SU-DHL-6 (cell line): ENCODE data around the gene TMEM92.

Source experiments
- H2AFZ ChIP-seq: fragments of 200-600 bp; sonication (generic); 2 replicates; pipeline ENCODE4 v1.6.1; 2014; ENCODE audit warnings: low read depth, mild to moderate bottlenecking, moderate library complexity, mixed read lengths, antibody characterized with exemption, low read length; ENCODE audit not compliant: severe bottlenecking
- H3F3A ChIP-seq: fragments of 200-600 bp; shearing (Covaris generic); 2 replicates; pipeline ENCODE4 v1.6.0; 2016; ENCODE audit warnings: antibody characterized with exemption, mild to moderate bottlenecking; ENCODE audit not compliant: insufficient read depth
- H3K27ac ChIP-seq: fragments of 200-600 bp; sonication (generic); 2 replicates; pipeline ENCODE4 v1.5.1; 2016; ENCODE audit warnings: low read depth, mild to moderate bottlenecking, low read length, moderate library complexity, mixed read lengths
- H3K27me3 ChIP-seq: fragments of 200-600 bp; sonication (generic), shearing (Covaris generic); 2 replicates; pipeline ENCODE4 v1.6.0; 2014; ENCODE audit warnings: mild to moderate bottlenecking, low read length
- H3K36me3 ChIP-seq: fragments of 200-600 bp; sonication (generic); 2 replicates; pipeline ENCODE4 v1.6.1; 2014; ENCODE audit warnings: mild to moderate bottlenecking, low read length, mixed read lengths
- H3K4me2 ChIP-seq: fragments of 300-600, 200-600 bp; shearing (Covaris generic), sonication (generic); 2 replicates; pipeline ENCODE4 v1.6.0; 2014; ENCODE audit warnings: low read length, low read depth, mild to moderate bottlenecking; ENCODE audit not compliant: poor library complexity, severe bottlenecking
- H3K4me3 ChIP-seq: fragments of 200-600 bp; sonication (generic); 2 replicates; pipeline ENCODE4 v1.5.1; 2014; ENCODE audit warnings: antibody characterized with exemption, low read length, mild to moderate bottlenecking, mixed read lengths; ENCODE audit not compliant: insufficient read depth, poor library complexity, severe bottlenecking
- H3K79me2 ChIP-seq: fragments of 200-600 bp; sonication (generic); 2 replicates; pipeline ENCODE4 v1.6.1; 2014; ENCODE audit warnings: mild to moderate bottlenecking, low read length, moderate library complexity; ENCODE audit not compliant: insufficient read depth
- H3K9ac ChIP-seq: fragments of 200-600 bp; sonication (generic); 2 replicates; pipeline ENCODE4 v1.7.0; 2014; ENCODE audit warnings: mild to moderate bottlenecking, low read length
- H3K9me2 ChIP-seq: fragments of 200-600 bp; sonication (generic); replicated peaks from 2 replicates; pipeline ENCODE4 v1.6.1; 2014; ENCODE audit warnings: low read length; ENCODE audit not compliant: insufficient read depth
- H3K9me3 ChIP-seq: fragments of 200-600 bp; sonication (generic); 2 replicates; pipeline ENCODE4 v1.6.1; 2014; ENCODE audit warnings: low read length, mixed read lengths; ENCODE audit not compliant: insufficient read depth
- H4K20me1 ChIP-seq: fragments of 200-600 bp; sonication (generic); 2 replicates; pipeline ENCODE4 v1.6.1; 2014; ENCODE audit warnings: low read depth, mild to moderate bottlenecking, antibody characterized with exemption, low read length, moderate library complexity, mixed read lengths
- EZH2phosphoT487 ChIP-seq: fragments of 200-600 bp; sonication (generic), shearing (Covaris generic); conservative IDR thresholded peaks from 2 replicates; pipeline ENCODE4 v1.6.1; 2018; ENCODE audit warnings: mild to moderate bottlenecking, antibody characterized with exemption, low read length, moderate library complexity, mixed read lengths
- TF ChIP-seq, protein P1 (sequence below): fragments of 200-600 bp; sonication (generic); IDR thresholded peaks from one replicate; pipeline ENCODE4 v1.5.1; 2017; ENCODE audit warnings: antibody characterized with exemption, mild to moderate bottlenecking, low read length, moderate library complexity; ENCODE audit not compliant: insufficient read depth, poor library complexity, severe bottlenecking

The TMEM92 gene

DNA sequence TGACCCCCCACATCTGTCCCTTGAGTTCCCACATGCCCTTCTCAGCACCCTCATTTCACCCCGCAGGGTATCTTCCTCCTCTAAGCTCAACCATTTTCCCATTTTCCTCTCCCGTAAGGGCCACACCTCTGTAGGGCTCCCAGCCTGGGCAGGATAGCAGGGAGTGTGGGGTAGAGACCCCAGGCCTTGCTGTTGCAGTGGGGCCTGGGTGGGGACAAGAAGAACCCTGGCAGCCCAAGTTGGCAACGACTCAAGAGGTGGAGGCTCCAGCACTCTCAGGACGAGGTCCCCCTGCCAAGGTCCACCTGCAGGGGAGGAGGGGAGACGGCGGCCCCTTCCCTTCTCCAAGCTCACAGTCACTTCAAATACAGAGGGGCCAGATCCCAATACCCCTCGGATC is 2.0 kb upstream of the TMEM92 start:
- no peak overlapping the region for H3K4me3 ChIP-seq
- TF ChIP-seq, protein P1, sequence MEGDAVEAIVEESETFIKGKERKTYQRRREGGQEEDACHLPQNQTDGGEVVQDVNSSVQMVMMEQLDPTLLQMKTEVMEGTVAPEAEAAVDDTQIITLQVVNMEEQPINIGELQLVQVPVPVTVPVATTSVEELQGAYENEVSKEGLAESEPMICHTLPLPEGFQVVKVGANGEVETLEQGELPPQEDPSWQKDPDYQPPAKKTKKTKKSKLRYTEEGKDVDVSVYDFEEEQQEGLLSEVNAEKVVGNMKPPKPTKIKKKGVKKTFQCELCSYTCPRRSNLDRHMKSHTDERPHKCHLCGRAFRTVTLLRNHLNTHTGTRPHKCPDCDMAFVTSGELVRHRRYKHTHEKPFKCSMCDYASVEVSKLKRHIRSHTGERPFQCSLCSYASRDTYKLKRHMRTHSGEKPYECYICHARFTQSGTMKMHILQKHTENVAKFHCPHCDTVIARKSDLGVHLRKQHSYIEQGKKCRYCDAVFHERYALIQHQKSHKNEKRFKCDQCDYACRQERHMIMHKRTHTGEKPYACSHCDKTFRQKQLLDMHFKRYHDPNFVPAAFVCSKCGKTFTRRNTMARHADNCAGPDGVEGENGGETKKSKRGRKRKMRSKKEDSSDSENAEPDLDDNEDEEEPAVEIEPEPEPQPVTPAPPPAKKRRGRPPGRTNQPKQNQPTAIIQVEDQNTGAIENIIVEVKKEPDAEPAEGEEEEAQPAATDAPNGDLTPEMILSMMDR, result no peak
- TF ChIP-seq EZH2phosphoT487, result no peak
- no peaks in the 10 kb centered on the region for H3K79me2 ChIP-seq
- no peaks in the 10 kb centered on the region for H3K36me3 ChIP-seq
- H3K9me2 ChIP-seq, result no peaks in the 10 kb centered on the region
- H4K20me1 ChIP-seq, result no peaks in the 10 kb centered on the region
- H3K9me3 ChIP-seq, result no peaks in the 10 kb centered on the region
- no peaks in the 10 kb centered on the region for H3K27me3 ChIP-seq
- no peak overlapping the region for H2AFZ ChIP-seq
- no peak overlapping the region for H3K4me2 ChIP-seq
- no peak overlapping the region for H3K27ac ChIP-seq
- H3K9ac ChIP-seq, result no peak overlapping the region
- no peaks in the 10 kb centered on the region for H3F3A ChIP-seq

DNA sequence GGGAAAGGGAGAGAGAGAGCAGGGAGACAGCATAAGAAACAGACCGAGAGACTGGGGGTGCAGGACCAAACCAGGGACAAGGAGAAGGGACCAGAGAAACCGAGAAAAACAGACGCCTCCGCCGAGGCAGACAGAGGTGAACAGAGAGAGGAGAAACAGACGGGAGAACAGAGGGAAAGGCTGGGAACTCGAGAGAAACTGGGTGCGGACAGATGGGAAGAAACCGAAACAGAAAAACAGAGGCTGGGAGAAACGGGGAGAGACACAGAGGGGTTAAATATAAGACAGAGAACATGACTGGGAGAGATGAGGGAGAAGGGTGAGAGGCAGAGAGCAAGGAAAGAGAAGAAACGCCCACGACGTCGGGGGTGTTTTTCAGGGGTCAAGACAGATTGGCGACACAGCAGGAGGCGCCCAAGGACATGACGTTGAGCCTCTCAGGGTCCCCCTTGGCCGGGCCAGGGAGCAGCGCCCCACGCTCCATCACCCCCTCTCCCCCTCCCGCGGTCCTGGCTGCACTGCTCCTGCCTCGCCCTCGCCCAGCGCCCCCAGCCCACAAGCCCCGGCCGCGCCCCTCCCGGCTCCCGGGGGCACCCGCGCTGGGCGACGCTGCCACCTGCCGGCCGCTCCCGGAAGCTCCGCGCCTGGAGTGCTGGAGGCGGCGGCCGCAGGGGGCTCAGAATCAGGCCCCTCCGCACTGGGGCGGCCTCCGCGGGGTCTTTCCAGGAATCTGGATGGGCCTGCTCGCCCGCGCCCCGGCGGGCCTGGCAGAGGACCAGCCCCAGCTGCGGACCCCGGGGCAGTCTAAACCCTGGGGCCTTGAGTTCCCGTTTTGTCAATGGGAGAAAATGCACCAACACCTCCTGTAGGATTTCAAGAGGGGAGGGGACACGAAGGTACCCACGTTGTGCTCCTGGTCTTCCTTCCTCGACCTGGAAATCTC is 1.3 kb upstream of the TMEM92 start:
- no peak overlapping the region for H3K4me3 ChIP-seq
- no peaks in the 10 kb centered on the region for H4K20me1 ChIP-seq
- H3K27ac ChIP-seq, result no peak overlapping the region
- peak overlapping the region; percentile 35 for H3K4me2 ChIP-seq
- TF ChIP-seq, protein P1, result peak; percentile 95
- no peak for TF ChIP-seq EZH2phosphoT487
- no peak overlapping the region for H2AFZ ChIP-seq
- no peak overlapping the region for H3K9ac ChIP-seq
- H3K79me2 ChIP-seq, result no peaks in the 10 kb centered on the region
- H3K27me3 ChIP-seq, result no peaks in the 10 kb centered on the region
- no peaks in the 10 kb centered on the region for H3F3A ChIP-seq
- no peaks in the 10 kb centered on the region for H3K9me2 ChIP-seq
- H3K36me3 ChIP-seq, result no peaks in the 10 kb centered on the region
- H3K9me3 ChIP-seq, result no peaks in the 10 kb centered on the region

DNA sequence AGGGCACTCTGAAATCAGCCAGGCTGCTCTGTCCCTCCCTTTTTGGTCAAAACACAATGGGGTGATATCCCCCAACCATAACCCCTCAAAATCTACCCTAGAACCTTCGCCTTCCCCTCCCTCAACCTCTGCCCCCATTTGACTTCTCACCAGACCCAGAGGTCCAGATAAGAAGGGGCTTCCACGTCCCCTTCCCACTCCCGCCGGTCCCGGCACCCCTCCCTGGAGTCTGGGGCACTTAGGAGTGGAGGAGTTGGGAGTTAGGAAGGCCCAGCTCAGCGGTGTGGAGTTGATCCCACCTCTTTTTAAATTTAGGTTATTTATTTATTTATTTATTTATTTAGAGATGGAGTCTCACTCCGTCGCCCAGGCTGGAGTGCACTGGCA is 619 bp upstream of the TMEM92 start:
- Histone ChIP-seq H3K9ac (no peak overlapping the region), H2AFZ (no peak overlapping the region)

More for the DNA sequence above, 619 bp upstream of the TMEM92 start:
- no peaks in the 10 kb centered on the region for H3K9me3 ChIP-seq
- no peak overlapping the region for H3K4me3 ChIP-seq
- H3K79me2 ChIP-seq, result no peaks in the 10 kb centered on the region
- H3K27me3 ChIP-seq, result no peaks in the 10 kb centered on the region
- H3K27ac ChIP-seq, result no peak overlapping the region
- no peak for TF ChIP-seq EZH2phosphoT487
- TF ChIP-seq, protein P1, result no peak
- no peak overlapping the region for H3K4me2 ChIP-seq
- no peaks in the 10 kb centered on the region for H3F3A ChIP-seq
- H3K36me3 ChIP-seq, result no peaks in the 10 kb centered on the region
- no peaks in the 10 kb centered on the region for H3K9me2 ChIP-seq
- no peaks in the 10 kb centered on the region for H4K20me1 ChIP-seq
